ENCODE data around the gene MACROD2.
"Not testable (repeated sequence)": the region's sequence is repeated elsewhere in the genome, so short reads cannot be mapped to it uniquely, and the experiment has no call there.

Gene MACROD2

DNA sequence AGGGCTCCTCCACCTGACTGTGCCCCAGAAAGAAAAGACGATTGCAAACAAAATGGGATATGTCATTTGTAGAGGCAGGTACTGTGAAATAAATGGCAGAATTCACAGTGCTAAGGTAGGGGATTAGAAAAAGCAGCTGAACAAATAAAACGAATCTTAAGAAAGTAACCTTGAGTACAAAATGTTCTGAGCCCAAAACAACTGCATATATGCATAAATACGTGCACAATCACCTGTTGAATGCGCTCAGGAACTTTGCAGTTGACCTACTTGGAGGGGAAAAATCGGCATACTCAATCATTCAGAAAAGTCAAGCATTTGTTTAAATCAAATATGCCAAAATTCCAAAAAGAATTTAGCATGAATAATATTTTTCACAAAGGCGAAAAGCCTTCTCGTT lies 1114.2 kb downstream of the MACROD2 start:
- no peak for DNase-seq (ENCODE audit: low spot score)

GRCh38 chr20:15111654-15112053 lies 1116.3 kb downstream of the MACROD2 start:
- no peak for DNase-seq (ENCODE audit: low spot score)

DNA sequence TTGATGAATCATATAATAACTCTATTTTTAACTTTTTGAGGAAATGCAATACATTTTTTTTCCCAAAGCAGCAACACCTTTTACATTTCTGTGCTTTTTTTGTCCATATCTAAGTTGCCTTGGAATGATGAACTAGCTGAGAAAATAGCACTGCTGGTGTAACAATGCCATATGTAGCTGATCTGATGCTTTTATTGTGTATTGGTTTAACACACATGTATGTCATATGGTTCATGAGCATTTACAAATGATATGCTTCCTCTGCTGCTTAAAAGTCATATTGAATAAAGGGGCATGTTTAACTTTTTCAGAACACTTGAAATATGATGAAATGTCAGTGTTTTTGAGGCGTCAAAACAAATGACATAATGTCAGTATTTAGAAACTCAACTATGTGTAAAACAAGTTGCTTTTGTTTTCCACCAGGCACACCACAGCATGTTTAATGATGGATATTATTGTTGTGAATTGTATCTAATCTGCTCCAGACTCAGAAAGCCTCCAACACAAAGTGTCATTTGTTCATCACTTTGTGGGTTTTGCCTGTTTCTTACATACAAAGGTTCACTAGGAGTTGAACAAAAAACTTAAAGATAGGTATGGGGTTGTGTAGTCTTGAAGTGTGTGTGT lies 1117.9 kb downstream of the MACROD2 start:
- no peak for DNase-seq (ENCODE audit: low spot score)

DNA sequence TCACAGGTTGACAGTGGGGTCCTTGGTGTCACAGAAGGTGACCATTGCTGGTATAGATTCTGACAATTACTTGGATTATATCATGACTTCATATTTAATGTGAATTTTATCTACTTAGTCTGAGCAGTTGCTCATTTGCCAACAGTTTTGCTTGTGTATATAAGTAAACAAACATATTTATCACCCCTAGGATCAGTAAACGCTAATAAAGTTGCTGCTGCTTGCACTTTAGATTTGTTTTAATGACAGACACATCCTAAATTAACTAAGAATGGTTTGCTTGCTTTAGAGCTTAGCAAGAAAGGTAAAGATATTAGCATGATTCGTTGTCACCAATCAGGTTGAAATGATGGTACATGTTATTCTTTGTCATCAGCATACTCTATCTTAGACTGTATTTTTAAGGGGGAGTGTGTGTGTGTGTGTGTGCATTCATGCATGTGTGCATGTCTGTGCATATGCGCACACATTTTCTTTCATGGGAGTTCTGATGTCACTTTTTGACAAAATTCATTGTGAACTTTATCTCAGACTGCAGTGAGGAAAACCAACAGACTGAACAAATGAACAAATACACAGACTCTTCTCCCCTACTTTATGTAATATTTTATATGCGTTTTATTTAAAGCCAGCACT lies 1124.7 kb downstream of the MACROD2 start:
- no peak for DNase-seq (ENCODE audit: low spot score)

GRCh38 chr20:15122613-15123012 lies 1127.3 kb downstream of the MACROD2 start:
- no peak for DNase-seq (ENCODE audit: low spot score)

DNA sequence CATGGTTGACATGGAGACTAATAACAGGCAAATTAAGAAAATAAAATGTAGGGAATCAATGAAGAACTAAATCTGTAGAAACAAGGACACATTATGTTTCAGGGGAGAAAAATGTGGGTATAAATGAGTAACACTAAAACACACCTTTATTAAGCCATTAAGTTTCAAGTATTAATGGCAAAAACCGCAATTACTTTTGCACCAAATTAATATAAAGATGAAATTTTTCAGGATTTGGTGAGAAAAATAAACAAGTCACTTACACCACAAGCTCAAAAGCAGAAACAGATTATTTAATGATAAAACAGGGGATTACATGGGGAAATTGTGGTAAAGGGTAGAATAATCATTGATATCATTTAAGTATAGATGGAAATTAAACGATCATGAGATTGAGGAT lies 1135.9 kb downstream of the MACROD2 start:
- DNase-seq (ENCODE audit: low spot score): no peak

- no peak for DNase-seq (ENCODE audit: low spot score)
Measured at GRCh38 chr20:15138548-15139126, 1143.3 kb downstream of the MACROD2 start.

GRCh38 chr20:15139522-15139921 lies 1144.2 kb downstream of the MACROD2 start:
- no peak for DNase-seq (ENCODE audit: low spot score)

GRCh38 chr20:15140286-15140685 lies 1145.0 kb downstream of the MACROD2 start:
- no peak for DNase-seq (ENCODE audit: low spot score)

GRCh38 chr20:15140940-15141339 lies 1145.6 kb downstream of the MACROD2 start:
- DNase-seq (ENCODE audit: low spot score): not testable (repeated sequence)

DNA sequence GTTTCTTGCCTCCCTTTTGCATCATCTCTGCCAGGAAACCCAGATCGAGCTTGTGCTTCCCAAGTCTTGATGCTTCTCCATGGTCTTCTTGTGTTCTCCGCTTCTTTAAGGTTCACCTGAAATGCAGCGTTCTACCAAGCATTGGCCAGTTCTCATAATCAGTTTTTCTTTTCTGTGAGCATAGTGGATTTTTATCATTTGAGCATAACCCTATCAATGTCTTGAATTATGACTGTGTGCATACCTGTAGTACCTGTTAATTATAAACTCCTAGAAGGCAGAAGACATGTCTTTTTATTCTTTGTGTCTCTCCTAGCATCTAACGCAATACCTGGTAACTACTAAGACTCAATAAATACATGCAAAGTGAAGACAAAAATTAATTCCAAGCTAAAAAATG lies 1146.5 kb downstream of the MACROD2 start:
- DNase-seq (ENCODE audit: low spot score): no peak

- DNase-seq (ENCODE audit: low spot score): no peak
Measured at GRCh38 chr20:15143478-15143877, 1148.2 kb downstream of the MACROD2 start.

DNA sequence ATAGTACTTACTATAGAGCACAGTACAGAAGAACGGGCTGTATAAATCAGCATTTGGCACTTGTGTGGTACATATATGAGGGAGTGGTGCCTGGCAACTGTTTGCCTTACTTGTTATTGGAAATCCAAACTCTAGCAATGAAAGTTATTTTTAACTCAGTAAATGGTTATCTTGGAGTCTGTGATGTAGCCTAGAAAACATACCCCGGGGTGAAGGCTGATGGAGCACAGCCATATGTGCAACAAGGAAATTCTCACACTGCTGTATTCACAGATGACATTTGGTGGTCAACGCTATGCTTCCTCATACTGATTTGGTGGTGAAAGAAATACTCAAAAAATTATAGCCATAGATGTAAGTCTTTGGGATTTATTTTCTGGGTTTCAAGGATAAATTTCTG lies 1149.6 kb downstream of the MACROD2 start:
- DNase-seq (ENCODE audit: low spot score): no peak

DNA sequence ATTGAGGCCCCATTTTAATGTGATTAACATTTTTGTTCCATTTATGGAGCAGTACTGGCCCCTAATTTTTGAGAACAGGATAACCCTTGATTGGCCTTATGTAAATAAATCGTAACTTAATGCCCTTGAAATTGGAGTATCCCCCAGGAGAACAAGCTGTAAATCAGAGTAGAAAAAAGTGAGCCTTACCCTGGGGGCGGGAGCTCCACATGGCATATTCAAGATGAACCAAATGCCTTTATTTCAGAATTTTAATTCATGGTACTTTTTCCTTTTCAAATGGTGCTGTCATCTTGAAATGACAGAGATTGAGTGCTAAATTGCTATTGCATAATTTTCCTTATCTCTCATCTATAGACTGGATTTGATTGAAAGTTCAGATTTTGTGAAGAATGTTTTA lies 1151.6 kb downstream of the MACROD2 start:
- no peak for DNase-seq (ENCODE audit: low spot score)

- DNase-seq (ENCODE audit: low spot score): no peak
Measured at GRCh38 chr20:15154070-15154469, 1158.8 kb downstream of the MACROD2 start.

DNA sequence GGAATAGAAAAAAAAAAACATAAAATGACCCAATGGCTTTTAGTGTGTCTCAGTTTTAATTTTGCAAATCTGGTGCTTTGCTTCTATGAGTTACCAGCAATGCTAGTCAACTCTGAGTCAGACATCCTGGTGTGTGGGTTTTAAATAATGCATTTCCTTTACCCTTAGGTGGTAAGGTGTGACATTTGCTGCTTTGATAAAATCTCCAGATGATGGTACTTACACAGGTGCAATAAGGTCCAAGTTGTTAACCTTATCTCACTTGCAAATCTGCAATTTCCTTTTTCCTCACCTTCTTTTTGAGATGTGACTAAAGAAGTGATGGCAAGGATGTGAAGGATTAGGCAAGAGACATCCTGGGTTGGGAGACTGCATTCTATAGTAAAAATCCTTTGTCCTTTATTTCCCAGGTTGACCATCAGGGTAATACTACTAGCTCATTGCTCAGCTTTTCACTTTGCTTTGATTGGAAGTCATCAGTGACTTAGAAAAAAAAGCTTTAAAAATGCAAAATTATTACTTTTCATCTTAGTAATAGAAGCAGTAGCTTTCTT lies 1160.6 kb downstream of the MACROD2 start:
- peak; percentile 2 for DNase-seq (ENCODE audit: low spot score)

DNA sequence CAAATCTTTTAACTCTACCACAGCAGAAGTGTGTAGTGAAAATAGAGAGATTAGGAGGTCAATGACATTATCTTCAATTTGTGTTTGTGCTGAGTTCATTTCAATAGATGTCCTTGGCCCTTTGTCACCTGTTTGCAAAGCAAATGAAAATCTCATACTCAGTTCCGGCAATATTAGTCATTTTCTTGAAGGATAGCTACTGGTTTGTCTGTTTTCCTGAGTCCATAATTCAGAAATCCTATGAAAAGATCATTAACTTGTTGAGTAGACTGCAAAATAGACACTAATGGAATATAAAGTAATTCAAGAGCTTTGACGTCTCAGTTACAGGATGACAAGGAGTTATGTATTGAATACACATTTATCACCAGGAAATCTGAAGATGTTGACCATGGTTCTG lies 1163.2 kb downstream of the MACROD2 start:
- DNase-seq (ENCODE audit: low spot score): no peak

- peak; percentile 9 for DNase-seq (ENCODE audit: low spot score)
Measured at GRCh38 chr20:15162079-15162647, 1166.8 kb downstream of the MACROD2 start.

- DNase-seq (ENCODE audit: low spot score): no peak
Measured at GRCh38 chr20:15163632-15164031, 1168.3 kb downstream of the MACROD2 start.

DNA sequence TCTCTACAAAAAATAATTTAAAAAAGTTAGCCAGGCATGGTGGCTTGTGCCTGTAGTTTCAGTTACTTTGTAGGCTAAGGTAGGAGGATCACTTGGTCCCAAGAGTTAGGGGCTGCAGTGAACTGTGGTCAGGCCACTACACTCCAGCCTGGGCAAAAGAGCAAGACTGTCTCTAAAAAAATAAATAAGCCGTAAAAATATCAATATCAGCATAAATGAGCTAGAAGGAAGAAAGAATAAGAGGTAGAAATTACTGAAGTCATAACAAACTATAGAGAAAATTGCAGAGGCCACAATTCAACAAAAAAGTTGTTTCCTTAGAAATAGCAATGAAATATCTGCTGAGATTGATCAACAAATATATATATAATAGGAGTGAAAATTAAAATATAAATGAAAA lies 1169.4 kb downstream of the MACROD2 start:
- no peak for DNase-seq (ENCODE audit: low spot score)

DNA sequence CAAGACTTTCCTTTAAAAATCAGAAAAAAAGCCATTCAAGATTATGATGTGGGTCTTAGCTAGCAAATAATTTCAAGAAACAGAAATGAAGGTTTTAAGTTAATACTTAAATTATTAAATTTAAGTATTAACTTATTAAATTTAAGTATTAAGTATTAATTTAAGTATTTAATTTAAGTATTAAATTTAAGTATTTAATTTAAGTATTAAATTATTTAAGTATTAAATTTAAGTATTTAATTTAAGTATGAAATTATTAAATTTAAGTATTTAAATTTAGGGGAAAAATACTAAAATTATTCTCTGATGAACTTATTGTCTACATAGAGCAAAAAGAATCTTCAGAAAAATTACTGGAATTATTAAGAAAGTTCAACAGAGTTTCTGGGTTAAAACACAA lies 1171.4 kb downstream of the MACROD2 start:
- no peak for DNase-seq (ENCODE audit: low spot score)

DNA sequence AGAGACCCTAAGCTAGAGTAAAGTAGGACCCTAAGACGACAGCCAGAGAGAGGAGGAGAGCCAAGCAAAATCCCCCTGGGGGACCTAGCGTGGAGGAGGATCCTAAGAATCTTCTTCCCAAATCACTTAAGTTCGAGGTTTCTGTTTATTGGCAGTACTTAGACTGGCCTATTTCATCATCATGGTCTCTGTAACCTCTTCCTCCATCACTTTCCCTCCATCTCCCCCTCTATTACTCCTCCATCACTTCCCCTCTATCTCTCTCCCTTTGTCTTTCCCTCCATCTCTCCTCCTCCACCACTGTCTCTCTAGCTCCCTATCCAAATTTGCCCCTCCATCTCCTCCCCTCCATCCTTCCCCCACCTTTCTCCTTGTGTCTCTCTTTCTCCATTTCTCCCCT lies 1175.7 kb downstream of the MACROD2 start:
- no peak for DNase-seq (ENCODE audit: low spot score)

DNA sequence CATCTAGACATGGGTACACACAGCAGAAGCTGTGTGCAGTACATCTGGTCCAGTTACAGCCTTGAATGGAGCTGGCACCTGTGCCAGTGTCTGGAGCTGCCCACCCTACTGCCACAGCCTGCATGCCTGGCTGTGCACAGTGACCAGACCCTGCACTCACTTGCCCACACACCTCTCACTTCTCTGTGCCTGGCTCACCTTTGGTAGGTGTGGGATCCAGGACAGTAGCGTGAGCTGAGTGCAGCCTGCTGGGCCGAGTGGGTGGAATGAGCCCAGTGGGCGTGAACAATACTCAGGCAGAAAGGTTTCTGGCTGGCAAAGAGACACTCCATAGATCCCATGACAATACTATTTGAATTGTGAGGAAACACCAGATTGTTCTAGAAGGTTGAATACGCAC lies 1181.6 kb downstream of the MACROD2 start:
- no peak for DNase-seq (ENCODE audit: low spot score)
